Pancreas (tissue), 10 donors: ENCODE results near the gene SEMA3G. TPM values are rescaled to one million over a fixed set of nuclear protein-coding genes. Genes with fewer than 3 reads are reported as not detected.

ENCODE experiments used
- ATAC-seq, 4 donors: fragments of 200-7000 bp; cut with Tn5 transposase; one replicate each; pipeline versions ENCODE4 v1.8.0 to v1.9.1; 2020; ENCODE audit warnings: mild to moderate bottlenecking in 4 of 4, moderate library complexity in 4 of 4
- DNase-seq, 6 donors: peaks; one replicate each; pipeline ENCODE4 v3.0.0-alpha.2; 2020
- FAIRE-seq: peaks from 2 replicates; lab custom pipeline; 2012; peaks lifted over from hg19 to GRCh38; lab: Jason Lieb, UNC
- H3K27ac ChIP-seq, 4 donors: fragments of 200-600 bp; sonication (generic); 1 replicate in 3 of 4; 2 replicates in 1 of 4; pipeline versions ENCODE4 v1.5.0 to v1.8.0; 2020
- H3K27me3 ChIP-seq, 4 donors: fragments of 200-600 bp; one replicate each; pipeline ENCODE4 v1.8.0; 2021
- H3K36me3 ChIP-seq, 3 donors: fragments of 200-600 bp; sonication (generic) in 1 of 3; one replicate each; pipeline versions ENCODE4 v1.5.0 to v1.8.0; 2020 to 2021
- H3K4me1 ChIP-seq, 3 donors: fragments of 200-600 bp; one replicate each; pipeline ENCODE4 v1.8.0; 2021
- H3K4me3 ChIP-seq, 4 donors: fragments of 200-600 bp; sonication (generic) in 2 of 4; one replicate each; pipeline versions ENCODE4 v1.5.0 to v1.8.0; 2020 to 2021
- H3K9me3 ChIP-seq, 4 donors: fragments of 200-600 bp; one replicate each; pipeline ENCODE4 v1.8.0; 2021
- CTCF ChIP-seq, 4 donors: fragments of 200-600 bp; sonication (generic) in 3 of 4; IDR thresholded peaks; one replicate each; pipeline versions ENCODE4 v1.5.0 to v1.8.0; 2021; ENCODE audit warnings: antibody characterized with exemption in 4 of 4
- WGBS, 2 donors: extraction: QIAGEN DNeasy Blood & Tissue Kit; methylation state at CpG; one replicate each; pipeline ENCODE4 v1.1.7; 2013; 5-methylcytosine and 5-hydroxymethylcytosine counted together
- intact Hi-C, 3 donors: fragments of 100-400 bp; cut with DNase I; formaldehyde crosslinking; loops; one replicate each; pipeline versions ENCODE4 v1.11.1 to v1.14.2; 2022
- polyA plus RNA-seq, 2 donors: library from polyadenylated mRNA; stranded (reverse); fragments of 200-250 nt; gene quantifications; one replicate each; pipeline ENCODE4 v1.2.3, GENCODE V29; 2013
- total RNA-seq, 6 donors: library from RNA; stranded (reverse); fragmentation: NEBNext Ultra II Directional in 4 of 6; extraction: Animal tissue kit (Norgen Biotek cat#: 25700) in 4 of 6; gene quantifications; one replicate each; pipeline versions ENCODE4 v1.2.1 to v1.2.4, GENCODE V29; 2021 to 2023
- donor health status: healthy with polysubstance abuse.
- donor health status: DM: no; HTN: no; CAD: no; lungs with moderate emphysema.
- donor health status: DM: no; HTN: no; CAD: no.
- donor health status: control.
- donor health status: control.
- donor health status: Bipolar disorder and iron deficiency.
- donor health status: DM: yes; HTN: yes; CAD: no.
- donor health status: DM: no; HTN: no; CAD: no.
- donor health status: DM: no; HTN: no; CAD: no.
- donor health status: DM: yes; HTN: yes; CAD: no.

Gene SEMA3G
- total and polyA plus RNA-seq, 8 donors = 0.75 to 5.4 (median 2.8) TPM

- H3K4me1 ChIP-seq = peaks cover 0 to 3% (median 0%) of the 10 kb centered on the region in 3 donors
- intact Hi-C loops = no loop called here
- no peaks in the 10 kb centered on the region for H3K9me3 ChIP-seq
- DNase-seq (no peak), ATAC-seq (no peak), FAIRE-seq (no peak)
- H3K27me3 ChIP-seq = no peaks in the 10 kb centered on the region
- no peak for TF ChIP-seq CTCF (IDR thresholded peaks at IDR 0.05)
- WGBS, 2 donors = 80 to 85% methylated on average over 9 to 12 of the region's 12 CpGs
- H3K4me3 ChIP-seq = no peak overlapping the region
- no peak overlapping the region for H3K27ac ChIP-seq
- H3K36me3 ChIP-seq = no peaks in the 10 kb centered on the region
These were observed 4.7 kb downstream of the SEMA3G start for GRCh38 chr3:52440249-52440551.

DNA sequence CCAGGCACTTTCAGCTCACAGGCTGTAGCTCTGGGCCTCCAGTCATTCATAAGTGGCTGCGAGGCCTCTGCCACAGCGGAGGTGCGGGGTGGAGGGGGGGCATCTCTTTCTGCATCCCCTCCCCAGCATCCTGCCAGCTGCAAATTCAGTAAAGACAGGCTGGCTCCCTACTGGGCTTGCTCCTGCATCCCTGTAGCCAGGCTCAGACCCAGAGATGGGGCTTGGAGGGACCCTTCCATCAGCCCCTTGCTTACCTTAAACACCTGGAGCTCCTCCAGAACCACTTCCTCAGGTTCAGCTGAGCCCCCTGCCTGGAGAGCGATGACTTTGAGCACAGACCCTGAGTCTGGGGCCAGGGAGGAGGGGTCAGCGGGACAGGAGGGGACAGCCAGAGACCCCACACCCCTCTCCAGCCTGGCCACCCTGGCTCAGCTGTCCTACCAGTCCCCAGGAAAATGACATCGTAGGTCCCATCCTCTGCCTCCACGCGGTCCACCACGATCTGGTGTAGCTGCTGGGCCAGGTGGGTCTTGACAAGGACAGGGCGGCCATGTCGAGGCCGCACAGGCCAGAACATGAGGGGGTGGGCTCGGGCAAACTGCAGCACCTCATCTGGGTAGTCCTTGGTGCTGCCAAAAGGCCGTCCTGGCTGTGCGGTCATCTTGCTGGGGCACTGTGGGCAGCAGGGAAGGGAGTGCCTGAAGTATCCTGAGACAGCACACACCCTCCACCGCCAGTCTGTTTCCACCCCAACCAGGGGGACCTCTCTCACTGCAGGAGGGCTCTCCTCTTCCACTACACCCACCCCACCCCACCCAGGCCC lies 5.3 kb downstream of the SEMA3G start:
- DNase-seq (no peak), FAIRE-seq (no peak), ATAC-seq (no peak)
- no peak overlapping the region for H3K27ac ChIP-seq
- no peaks in the 10 kb centered on the region for H3K9me3 ChIP-seq
- H3K27me3 ChIP-seq = no peaks in the 10 kb centered on the region
- H3K36me3 ChIP-seq = no peaks in the 10 kb centered on the region
- 87 to 91% methylated on average over 16 of the region's 16 CpGs for WGBS, 2 donors
- no peaks in the 10 kb centered on the region for H3K4me1 ChIP-seq
- TF ChIP-seq CTCF (IDR thresholded peaks at IDR 0.05) = no peak
- intact Hi-C loops = no loop called here
- no peak overlapping the region for H3K4me3 ChIP-seq

GRCh38 chr3:52438579-52439425 lies 6.1 kb downstream of the SEMA3G start:
- TF ChIP-seq CTCF (IDR thresholded peaks at IDR 0.05) = no peak
- intact Hi-C loops = no loop called here
- no peak for DNase-seq
- no peak for ATAC-seq
- Histone ChIP-seq H3K36me3 (no peaks in the 10 kb centered on the region), H3K27ac (no peak overlapping the region), H3K9me3 (no peaks in the 10 kb centered on the region), H3K4me3 (no peak overlapping the region), H3K4me1 (no peaks in the 10 kb centered on the region), H3K27me3 (no peaks in the 10 kb centered on the region)
- WGBS, 2 donors = 81 to 85% methylated on average over 9 of the region's 9 CpGs
- no peak for FAIRE-seq

GRCh38 chr3:52438104-52438376 lies 6.9 kb downstream of the SEMA3G start:
- no peaks in the 10 kb centered on the region for H3K4me1 ChIP-seq
- DNase-seq (no peak), ATAC-seq (no peak), FAIRE-seq (no peak)
- H3K27me3 ChIP-seq = no peaks in the 10 kb centered on the region
- no peak overlapping the region for H3K4me3 ChIP-seq
- no peaks in the 10 kb centered on the region for H3K9me3 ChIP-seq
- no peaks in the 10 kb centered on the region for H3K36me3 ChIP-seq
- intact Hi-C loops = no loop called here
- no peak overlapping the region for H3K27ac ChIP-seq
- TF ChIP-seq CTCF (IDR thresholded peaks at IDR 0.05) = no peak
- 86 to 90% methylated on average over 6 of the region's 6 CpGs for WGBS, 2 donors
